ENCODE results near the gene PKP1.

The PKP1 gene

GRCh38 chr1:201329801-201330200 is 46.5 kb downstream of the PKP1 start:
- DNase-seq (ENCODE audit: low read depth), result no peak

GRCh38 chr1:201330541-201330940 is 47.2 kb downstream of the PKP1 start:
- no peak for DNase-seq (ENCODE audit: low read depth)

GRCh38 chr1:201331166-201331565 is 47.9 kb downstream of the PKP1 start:
- DNase-seq (ENCODE audit: low read depth), result no peak

GRCh38 chr1:201332021-201332420 is 48.7 kb downstream of the PKP1 start:
- no peak for DNase-seq (ENCODE audit: low read depth)

- no peak for DNase-seq (ENCODE audit: low read depth)
Observed at GRCh38 chr1:201332616-201333335, 49.5 kb downstream of the PKP1 start.

- DNase-seq (ENCODE audit: low read depth), result no peak
Observed at GRCh38 chr1:201334325-201335173, 51.2 kb downstream of the PKP1 start.

- no peak for DNase-seq (ENCODE audit: low read depth)
Observed at GRCh38 chr1:201335174-201335870, 52.0 kb downstream of the PKP1 start.

- no peak for DNase-seq (ENCODE audit: low read depth)
Observed at GRCh38 chr1:201335901-201336300, 52.6 kb downstream of the PKP1 start.

GRCh38 chr1:201336711-201337450 is 53.6 kb downstream of the PKP1 start:
- DNase-seq (ENCODE audit: low read depth), result no peak

- DNase-seq (ENCODE audit: low read depth), result no peak
Observed at GRCh38 chr1:201341377-201341776, 58.1 kb downstream of the PKP1 start.

GRCh38 chr1:201344206-201345080 is 61.1 kb downstream of the PKP1 start:
- DNase-seq (ENCODE audit: low read depth), result no peak

GRCh38 chr1:201345081-201345355 is 61.7 kb downstream of the PKP1 start:
- DNase-seq (ENCODE audit: low read depth), result no peak

- DNase-seq (ENCODE audit: low read depth), result no peak
Observed at GRCh38 chr1:201346337-201346939, 63.1 kb downstream of the PKP1 start.

- DNase-seq (ENCODE audit: low read depth), result no peak
Observed at GRCh38 chr1:201346987-201347386, 63.7 kb downstream of the PKP1 start.

GRCh38 chr1:201347498-201348210 is 64.3 kb downstream of the PKP1 start:
- DNase-seq (ENCODE audit: low read depth), result no peak

GRCh38 chr1:201348211-201348566 is 64.9 kb downstream of the PKP1 start:
- DNase-seq (ENCODE audit: low read depth), result no peak

GRCh38 chr1:201349092-201349491 is 65.8 kb downstream of the PKP1 start:
- no peak for DNase-seq (ENCODE audit: low read depth)

GRCh38 chr1:201350361-201350725 is 67.0 kb downstream of the PKP1 start:
- no peak for DNase-seq (ENCODE audit: low read depth)

GRCh38 chr1:201350884-201351283 is 67.6 kb downstream of the PKP1 start:
- DNase-seq (ENCODE audit: low read depth), result no peak

GRCh38 chr1:201351617-201352016 is 68.3 kb downstream of the PKP1 start:
- DNase-seq (ENCODE audit: low read depth), result no peak

All from stimulated activated CD8-positive, alpha-beta memory T cell treated with anti-CD3 and anti-CD28 coated beads, Interleukin-7, amount 100 ng/mL, for 24 hours (primary cell).